ENCODE results near the gene CCNY.

DNA sequence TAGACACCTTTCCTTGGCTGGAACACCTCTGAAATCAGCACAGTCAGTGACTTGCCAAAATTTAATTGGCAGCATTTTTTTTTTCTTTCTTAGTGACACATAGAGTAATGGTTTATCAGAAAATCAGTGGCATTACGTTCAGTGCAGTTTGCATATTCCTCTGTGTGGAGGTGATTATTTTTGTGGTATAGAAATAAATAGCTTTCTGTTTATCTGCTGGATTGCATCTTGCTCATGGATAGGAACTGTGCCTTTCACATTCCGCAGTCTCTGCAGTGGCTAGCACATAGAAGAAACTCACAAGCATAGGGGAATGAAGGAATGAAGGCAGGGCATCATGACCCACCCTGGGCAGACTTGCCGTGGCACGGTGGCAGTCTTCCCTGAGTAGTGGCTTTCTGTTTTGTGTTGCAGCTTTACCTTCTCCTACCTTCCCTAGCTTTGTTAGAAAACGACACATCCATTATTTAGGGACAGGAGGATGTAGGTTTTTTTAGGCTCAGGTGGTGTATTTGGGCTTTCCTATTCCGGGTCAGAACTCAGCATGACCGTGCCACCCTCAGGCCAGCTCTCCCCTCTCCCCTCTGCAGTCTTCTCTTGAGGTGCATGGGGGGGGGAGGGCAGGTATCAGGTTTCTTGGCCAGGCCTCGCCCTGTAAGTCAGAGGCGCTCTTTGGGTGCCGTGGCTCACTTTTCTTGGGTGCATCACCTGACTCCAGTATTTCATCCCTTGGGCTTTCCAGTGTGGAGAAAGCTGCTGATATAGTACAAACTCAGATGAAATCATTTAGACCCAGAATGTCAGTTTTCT, 156.3 kb downstream of the CCNY start:
- TF ChIP-seq TAF1 (IDR thresholded peaks at IDR 0.05; ENCODE audit: low read depth, low read length): no peak
- TF ChIP-seq POLR2AphosphoS5 (IDR thresholded peaks at IDR 0.05; ENCODE audit: low read depth, low read length): no peak
- TF ChIP-seq POLR2A (IDR thresholded peaks at IDR 0.05; ENCODE audit: low read depth, low read length): no peak
- TF ChIP-seq PAX5 (IDR thresholded peaks at IDR 0.05; ENCODE audit: insufficient read depth, low read length, severe bottlenecking): no peak
- no peak for TF ChIP-seq SPI1 (IDR thresholded peaks at IDR 0.05; ENCODE audit: low read depth, low read length)

All from GM12891 (cell line).